IMR-90 (cell line): Measurements from ENCODE around the gene IWS1. TPM values are rescaled to one million over a fixed set of nuclear protein-coding genes. Genes with fewer than 3 reads are reported as not detected.
A peak's percentile ranks its signal among the peaks of the same experiment; 100 is the strongest.

Source experiments
- ATAC-seq: fragments of 200-7000 bp; cut with Tn5 transposase; 2 replicates; pipeline ENCODE4 v1.9.1; 2020; ENCODE audit warnings: low read depth, mild to moderate bottlenecking, moderate library complexity
- Bru-seq: library from RNA; stranded (reverse); fragments of 400-500 nt; gene quantifications from one replicate; lab custom pipeline; 2021; lab: Mats Ljungman, UMichigan
- BruChase-seq, 2 experiments: library from RNA; stranded (reverse); fragments of 400-500 nt; gene quantifications; one replicate each; lab custom pipeline; 2021; lab: Mats Ljungman, UMichigan
- BruUV-seq: library from RNA; stranded (reverse); fragments of 400-500 nt; replicated peaks from 2 replicates; lab custom pipeline; 2021; lab: Mats Ljungman, UMichigan
- CTCF ChIA-PET: fragments of 300-600 bp; formaldehyde crosslinking; extraction: SDS; loops from one replicate; lab custom pipeline; 2021; ENCODE audit warnings: antibody characterized with exemption; lab: Yijun Ruan, JAX
- POLR2A ChIA-PET: fragments of 300-600 bp; sonication (Branson Sonifier 250); formaldehyde crosslinking; loops from one replicate; lab custom pipeline; 2022; ENCODE audit warnings: antibody characterized with exemption; ENCODE audit not compliant: unreplicated experiment; lab: Charles Lee
- DNase-seq: peaks from one replicate; pipeline ENCODE4 v3.0.0; 2013
- H2AFZ ChIP-seq: replicated peaks from 2 replicates; pipeline ENCODE3; 2013; ENCODE audit warnings: low read length, mild to moderate bottlenecking; ENCODE audit not compliant: poor library complexity
- H2AK5ac ChIP-seq: 2 replicates; pipeline ENCODE4 v1.6.1; 2013; ENCODE audit warnings: low read depth, low read length, inconsistent platforms
- H2AK9ac ChIP-seq: replicated peaks from 2 replicates; pipeline ENCODE3; 2013; ENCODE audit warnings: mild to moderate bottlenecking, low read depth, low read length, moderate library complexity; ENCODE audit not compliant: poor library complexity
- H2BK120ac ChIP-seq: 2 replicates; pipeline ENCODE4 v1.6.1; 2013; ENCODE audit warnings: low read depth, low read length, inconsistent platforms
- H2BK15ac ChIP-seq: 3 replicates; pipeline ENCODE4 v1.6.1; 2013; ENCODE audit warnings: low read depth, low read length, inconsistent platforms
- H2BK20ac ChIP-seq: 2 replicates; pipeline ENCODE4 v1.6.1; 2013; ENCODE audit warnings: low read depth, mild to moderate bottlenecking, inconsistent platforms, low read length, moderate library complexity
- H2BK5ac ChIP-seq: 2 replicates; pipeline ENCODE4 v1.6.1; 2013; ENCODE audit warnings: mild to moderate bottlenecking, low read depth, low read length, inconsistent platforms; ENCODE audit not compliant: poor library complexity, severe bottlenecking
- H3K14ac ChIP-seq: replicated peaks from 2 replicates; pipeline ENCODE4 v1.6.1; 2013; ENCODE audit warnings: low read depth, low read length, inconsistent platforms
- H3K18ac ChIP-seq: 2 replicates; pipeline ENCODE4 v1.6.1; 2013; ENCODE audit warnings: low read depth, low read length, control low read depth
- H3K23ac ChIP-seq: 2 replicates; pipeline ENCODE4 v1.6.1; 2013; ENCODE audit warnings: low read depth, low read length, inconsistent platforms
- H3K27ac ChIP-seq: 2 replicates; pipeline ENCODE4 v1.5.1; 2013; ENCODE audit warnings: mild to moderate bottlenecking, control low read depth, low read length; ENCODE audit not compliant: insufficient read depth
- H3K27me3 ChIP-seq: 2 replicates; pipeline ENCODE4 v1.6.1; 2013; ENCODE audit warnings: low read length; ENCODE audit not compliant: control insufficient read depth, insufficient read depth
- H3K36me3 ChIP-seq: 2 replicates; pipeline ENCODE4 v1.6.1; 2013; ENCODE audit warnings: low read length, mixed read lengths; ENCODE audit not compliant: control insufficient read depth, insufficient read depth
- H3K4ac ChIP-seq: 2 replicates; pipeline ENCODE4 v1.6.1; 2013; ENCODE audit warnings: low read depth, low read length, inconsistent platforms
- H3K4me1 ChIP-seq: 2 replicates; pipeline ENCODE4 v1.6.1; 2013; ENCODE audit warnings: low read length, mixed read lengths; ENCODE audit not compliant: control insufficient read depth, insufficient read depth
- H3K4me2 ChIP-seq: 2 replicates; pipeline ENCODE4 v1.6.1; 2013; ENCODE audit warnings: low read depth, mild to moderate bottlenecking, control low read depth, low read length, moderate library complexity
- H3K4me3 ChIP-seq: 2 replicates; pipeline ENCODE4 v1.5.1; 2013; ENCODE audit warnings: low read depth, mild to moderate bottlenecking, control low read depth, low read length, moderate library complexity; ENCODE audit not compliant: insufficient read depth
- H3K56ac ChIP-seq: 2 replicates; pipeline ENCODE4 v1.6.1; 2013; ENCODE audit warnings: low read length, inconsistent platforms; ENCODE audit not compliant: insufficient read depth; ENCODE audit errors: extremely low read depth
- H3K79me1 ChIP-seq, 2 experiments: 2 replicates each; pipeline ENCODE4 v1.6.1; 2013; ENCODE audit warnings: low read length in 2 of 2, inconsistent platforms in 1 of 2, low read depth in 1 of 2
- H3K9ac ChIP-seq: 2 replicates; pipeline ENCODE4 v1.6.1; 2013; ENCODE audit warnings: low read depth, low read length, control low read depth
- H3K9me1 ChIP-seq: 2 replicates; pipeline ENCODE4 v1.6.1; 2013; ENCODE audit warnings: low read length, inconsistent platforms; ENCODE audit not compliant: insufficient read depth
- H3K9me3 ChIP-seq: 2 replicates; pipeline ENCODE4 v1.6.1; 2013; ENCODE audit warnings: low read length; ENCODE audit not compliant: control insufficient read depth, insufficient read depth
- H4K20me1 ChIP-seq: 2 replicates; pipeline ENCODE4 v1.6.1; 2013; ENCODE audit warnings: low read length, inconsistent platforms; ENCODE audit not compliant: insufficient read depth
- H4K5ac ChIP-seq: 2 replicates; pipeline ENCODE4 v1.6.1; 2013; ENCODE audit warnings: mild to moderate bottlenecking, low read depth, low read length, control low read depth
- H4K8ac ChIP-seq, 2 experiments: 2 replicates each; pipeline ENCODE4 v1.6.1; 2013; ENCODE audit warnings: low read depth in 2 of 2, low read length in 2 of 2, control low read depth in 1 of 2, inconsistent platforms in 1 of 2
- H4K91ac ChIP-seq: 2 replicates; pipeline ENCODE4 v1.6.1; 2013; ENCODE audit warnings: low read depth, low read length, inconsistent platforms; ENCODE audit not compliant: insufficient read depth
- BHLHE40 ChIP-seq: fragments of 150-350 bp; IDR thresholded peaks from 2 replicates; pipeline ENCODE4 v1.6.1; 2016; ENCODE audit warnings: mild to moderate bottlenecking, low read depth, low read length
- CEBPB ChIP-seq: IDR thresholded peaks from 2 replicates; pipeline ENCODE4 v1.6.1; 2012; ENCODE audit warnings: low read depth, low read length, improper control_type of control experiment
- CHD1 ChIP-seq: IDR thresholded peaks from 2 replicates; pipeline ENCODE4 v1.6.1; 2012; ENCODE audit warnings: low read depth, low read length, improper control_type of control experiment
- FOS ChIP-seq: fragments of 150-350 bp; IDR thresholded peaks from 2 replicates; pipeline ENCODE4 v1.6.1; 2016; ENCODE audit warnings: low read depth, low read length
- MAFK ChIP-seq: IDR thresholded peaks from 2 replicates; pipeline ENCODE4 v1.6.1; 2012; ENCODE audit warnings: low read depth, low read length, improper control_type of control experiment
- MAZ ChIP-seq: IDR thresholded peaks from 2 replicates; pipeline ENCODE4 v1.6.1; 2012; ENCODE audit warnings: low read depth, mild to moderate bottlenecking, low read length, improper control_type of control experiment, moderate library complexity, borderline replicate concordance
- MXI1 ChIP-seq: IDR thresholded peaks from 2 replicates; pipeline ENCODE4 v1.6.1; 2012; ENCODE audit warnings: low read depth, mild to moderate bottlenecking, low read length, moderate library complexity, borderline replicate concordance
- NFE2L2 ChIP-seq: fragments of 150-350 bp; IDR thresholded peaks from 2 replicates; pipeline ENCODE4 v1.6.1; 2016; ENCODE audit warnings: low read depth, mild to moderate bottlenecking, low read length
- POLR2A ChIP-seq: IDR thresholded peaks from 2 replicates; pipeline ENCODE4 v1.6.1; 2012; ENCODE audit warnings: mild to moderate bottlenecking, low read depth, low read length
- RFX5 ChIP-seq: IDR thresholded peaks from 2 replicates; pipeline ENCODE4 v1.8.0; 2012; ENCODE audit warnings: low read depth, mild to moderate bottlenecking, low read length, moderate library complexity
- SMC3 ChIP-seq: fragments of 150-350 bp; IDR thresholded peaks from 2 replicates; pipeline ENCODE4 v1.6.1; 2016; ENCODE audit warnings: low read depth, mild to moderate bottlenecking, antibody characterized with exemption, low read length, moderate library complexity
- WGBS, 2 experiments: methylation state at CpG; one replicate each; pipeline versions ENCODE4 v1.1.5 to v1.1.7; 2013; ENCODE audit warnings: missing lambda C conversion rate in 2 of 2; ENCODE audit not compliant: insufficient read length in 1 of 2; ENCODE audit errors: extremely low coverage in 2 of 2; 5-methylcytosine and 5-hydroxymethylcytosine counted together
- dilution Hi-C: fragments of 300-500 bp; cut with HindIII; formaldehyde crosslinking; loops from one replicate; pipeline ENCODE4 v1.14.3; 2018; ENCODE audit warnings: low sequenced_read_pairs; ENCODE audit not compliant: unreplicated experiment
- in situ Hi-C: fragments of 300-500 bp; cut with MboI; formaldehyde crosslinking; loops from 3 replicates; pipeline ENCODE4 v1.14.3; 2019; ENCODE audit warnings: low sequenced_read_pairs, inconsistent platforms, mixed read lengths
- intact Hi-C: fragments of 100-400 bp; cut with micrococcal nuclease; formaldehyde crosslinking; loops from 2 replicates; pipeline ENCODE4 v1.10.0; 2022
- long read RNA-seq: library from polyadenylated mRNA; unstranded; transcript quantifications from one replicate; pipeline ENCODE4 v2.0.0, GENCODE V29; 2021; ENCODE audit not compliant: unreplicated experiment
- polyA plus RNA-seq, 3 experiments: library from polyadenylated mRNA; depleted of rRNA; stranded (reverse); fragments of >200 nt; gene quantifications; 2 replicates each; pipeline ENCODE4 v1.2.3, GENCODE V29; 2012; ENCODE audit warnings: low replicate concordance in 1 of 3
- total RNA-seq: library from RNA; depleted of rRNA; stranded (reverse); fragments of >200 nt; gene quantifications from 2 replicates; pipeline ENCODE4 v1.2.3, GENCODE V29; 2012; rRNA removed
- TF ChIP-seq, protein P1 (sequence below): fragments of 150-350 bp; IDR thresholded peaks from 2 replicates; pipeline ENCODE4 v1.6.1; 2016; ENCODE audit warnings: low read depth, mild to moderate bottlenecking, low read length, moderate library complexity, borderline replicate concordance
- TF ChIP-seq, protein P2 (sequence below): fragments of 150-350 bp; IDR thresholded peaks from 2 replicates; pipeline ENCODE4 v1.6.1; 2017; ENCODE audit warnings: mild to moderate bottlenecking, antibody characterized with exemption, low read length, low read depth

The IWS1 gene
- total RNA-seq (50.0 and 52.5 TPM in 2 replicates), polyA plus RNA-seq (2012; rRNA removed) (31.0 and 31.5 TPM in 2 replicates), Bru-seq, nascent RNA (percentile 92 among the genes with signal in this experiment), BruChase-seq, experiment 1, labeled RNA remaining after a 6-hour chase (percentile 86 among the genes with signal in this experiment), BruChase-seq, experiment 2, labeled RNA remaining after a 2-hour chase (percentile 86 among the genes with signal in this experiment)
- polyA plus RNA-seq (2012; cell fraction: cytosol; rRNA removed), result 10.2 and 17.5 TPM in 2 replicates
- polyA plus RNA-seq (2012; cell fraction: nucleus; rRNA removed; ENCODE audit: low replicate concordance), result 7.8 and 24.1 TPM in 2 replicates
- long read RNA-seq, transcript IWS1-201 (14 exons, 2,958 nt), result major isoform, 28 of 66 reads
- long read RNA-seq, partial matches to known transcripts, result 32 of 66 reads
- long read RNA-seq, other reads (novel, unspliced or antisense), result 6 of 66 reads

DNA sequence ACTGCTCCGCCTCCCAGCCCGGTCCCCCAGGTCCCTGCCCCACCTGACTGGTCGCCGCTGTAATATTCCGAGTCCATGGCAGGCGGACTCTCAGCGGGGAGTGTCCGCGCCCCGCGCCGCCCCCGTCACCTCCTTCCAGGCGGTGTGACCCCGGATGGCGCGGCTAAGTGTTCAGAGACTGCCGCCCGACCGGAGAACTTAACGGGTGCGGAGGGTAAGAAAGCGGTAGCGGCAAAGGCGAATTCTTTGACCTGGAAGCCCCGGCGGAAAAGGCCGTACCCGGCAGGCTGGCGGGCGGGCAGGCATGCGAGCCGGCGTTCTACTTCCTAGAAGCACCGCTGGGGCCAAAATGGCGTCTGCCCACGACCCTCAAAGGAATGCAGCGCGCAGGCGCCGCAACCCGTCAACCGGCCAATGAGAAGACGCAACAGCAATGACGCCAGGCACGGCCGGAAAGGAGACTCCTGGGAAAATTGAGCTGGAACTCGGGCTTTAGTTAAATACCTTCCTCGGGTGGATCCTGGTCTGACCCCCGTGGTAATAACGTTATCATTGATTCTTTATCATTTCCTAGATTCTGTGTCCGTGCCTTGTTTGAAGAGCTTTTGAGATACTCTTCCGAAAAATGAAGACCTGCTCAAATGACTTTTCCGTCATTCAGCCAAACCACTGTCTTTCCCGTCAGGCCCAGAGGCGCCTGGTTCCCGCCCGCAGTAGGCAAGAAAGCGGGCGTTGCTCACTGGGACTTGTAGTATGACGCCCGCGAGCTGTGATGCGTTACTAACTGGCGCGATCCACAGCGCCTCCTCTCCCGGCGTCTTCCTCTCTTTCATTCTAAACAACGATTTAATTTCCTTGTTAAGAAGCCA is at the start of gene IWS1:
Gene IWS1 (minus strand): TSS at position 358 of the 869 bp plus-strand sequence. CDS start 281 bp downstream, at position 77.
- Histone ChIP-seq H3K4me1 (no peaks in the 10 kb centered on the region), H3K9ac (peak within 1 kb of the TSS; percentile 86), H2AK9ac (peak within 1 kb of the TSS; percentile 96), H4K8ac (peak within 1 kb of the TSS; percentile 96 to 99), H2BK15ac (peak within 1 kb of the TSS; percentile 84), H3K14ac (peak within 1 kb of the TSS; percentile 97), H4K5ac (peak within 1 kb of the TSS; percentile 83), H4K20me1 (peaks cover 5% of the 10 kb centered on the region; the same call in 1 of the 2 replicates), H3K9me3 (no peaks in the 10 kb centered on the region), H3K4me3 (peak within 1 kb of the TSS; percentile 73), H2AK5ac (peak within 1 kb of the TSS; percentile 51), H3K18ac (peak within 1 kb of the TSS; percentile 65), H3K56ac (peak within 1 kb of the TSS; percentile 95), H3K4ac (peak within 1 kb of the TSS; percentile 89), H2BK20ac (peak within 1 kb of the TSS; percentile 77; the same call in 1 of the 2 replicates), H3K27ac (peak within 1 kb of the TSS; percentile 92), H2AFZ (peak within 1 kb of the TSS; percentile 94), H2BK120ac (peak within 1 kb of the TSS; percentile 90), H3K79me1 (peaks cover 8 to 28% of the 10 kb centered on the region in 2 experiments; a peak in 3 of 4 replicates), H3K27me3 (no peaks in the 10 kb centered on the region), H3K36me3 (peaks cover 7% of the 10 kb centered on the region), H3K4me2 (peak within 1 kb of the TSS; percentile 93), H2BK5ac (peak within 1 kb of the TSS; percentile 89), H3K23ac (peak within 1 kb of the TSS; percentile 92), H4K91ac (peak within 1 kb of the TSS; percentile 91), H3K9me1 (peaks cover 9% of the 10 kb centered on the region; the same call in 1 of the 2 replicates)
- dilution Hi-C loops, result no loop called here
- WGBS, 2 experiments, result 0% methylated on average over 21 of the region's 70 CpGs; no CpG with 5 or more reads in 1 of the 2 experiments
- peak; percentile 97 for DNase-seq
- POLR2A ChIA-PET, result interaction anchor here (0.6 to 1.0 kb wide), 6 partner anchors 8 to 416 kb away, joined by 3 to 9 read pairs (median 3); no protein-coding TSS in a partner anchor
- CTCF ChIA-PET, result no interaction called here
- ATAC-seq, result peak; percentile 96
- in situ Hi-C loops, result no loop called here
- intact Hi-C loops, result loop anchor here (2.0 to 10.0 kb wide), 2 partner anchors 122 to 178 kb away; partner anchors contain the start of gene SFT2D3
- no TSS peak for BruUV-seq
- TF ChIP-seq NFE2L2 (no peak), MAZ (peak; percentile 10; the same call in 1 of the 2 replicates), MAFK (no peak), BHLHE40 (no peak), RFX5 (0 out of 2 replicates have a peak, but pooled peaks have one; percentile 40), POLR2A (peak; percentile 79), CHD1 (peak; percentile 39; the same call in 1 of the 2 replicates), FOS (no peak; the same call in 1 of the 2 replicates), MXI1 (peak; percentile 52; the same call in 1 of the 2 replicates), CEBPB (no peak), SMC3 (peak; percentile 16; the same call in 1 of the 2 replicates)
- TF ChIP-seq, protein P1, sequence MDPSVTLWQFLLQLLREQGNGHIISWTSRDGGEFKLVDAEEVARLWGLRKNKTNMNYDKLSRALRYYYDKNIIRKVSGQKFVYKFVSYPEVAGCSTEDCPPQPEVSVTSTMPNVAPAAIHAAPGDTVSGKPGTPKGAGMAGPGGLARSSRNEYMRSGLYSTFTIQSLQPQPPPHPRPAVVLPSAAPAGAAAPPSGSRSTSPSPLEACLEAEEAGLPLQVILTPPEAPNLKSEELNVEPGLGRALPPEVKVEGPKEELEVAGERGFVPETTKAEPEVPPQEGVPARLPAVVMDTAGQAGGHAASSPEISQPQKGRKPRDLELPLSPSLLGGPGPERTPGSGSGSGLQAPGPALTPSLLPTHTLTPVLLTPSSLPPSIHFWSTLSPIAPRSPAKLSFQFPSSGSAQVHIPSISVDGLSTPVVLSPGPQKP, result no peak
- TF ChIP-seq, protein P2, sequence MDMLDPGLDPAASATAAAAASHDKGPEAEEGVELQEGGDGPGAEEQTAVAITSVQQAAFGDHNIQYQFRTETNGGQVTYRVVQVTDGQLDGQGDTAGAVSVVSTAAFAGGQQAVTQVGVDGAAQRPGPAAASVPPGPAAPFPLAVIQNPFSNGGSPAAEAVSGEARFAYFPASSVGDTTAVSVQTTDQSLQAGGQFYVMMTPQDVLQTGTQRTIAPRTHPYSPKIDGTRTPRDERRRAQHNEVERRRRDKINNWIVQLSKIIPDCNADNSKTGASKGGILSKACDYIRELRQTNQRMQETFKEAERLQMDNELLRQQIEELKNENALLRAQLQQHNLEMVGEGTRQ, result no peak
